SKM-1 treated with dmso at 0.1 percent for 144 hours (cell line): ENCODE data around the gene PKDCC.

Source experiments
- DNase-seq: peaks from one replicate; lab custom pipeline; 2025; ENCODE audit not compliant: unreplicated experiment; lab: John Stamatoyannopoulos, UW

Gene PKDCC

GRCh38 chr2:42049221-42050009, 1.6 kb downstream of the PKDCC start:
- DNase-seq: no peak

- no peak for DNase-seq
Measured at GRCh38 chr2:42050010-42050702, 2.3 kb downstream of the PKDCC start.

GRCh38 chr2:42050703-42051542, 3.1 kb downstream of the PKDCC start:
- DNase-seq: no peak

GRCh38 chr2:42051543-42052235, 3.9 kb downstream of the PKDCC start:
- DNase-seq: no peak

- DNase-seq: no peak
Measured at GRCh38 chr2:42052702-42053481, 5.1 kb downstream of the PKDCC start.

GRCh38 chr2:42053482-42053790, 5.6 kb downstream of the PKDCC start:
- DNase-seq: no peak

GRCh38 chr2:42053791-42054701, 6.2 kb downstream of the PKDCC start:
- DNase-seq: no peak

GRCh38 chr2:42054714-42055430, 7.1 kb downstream of the PKDCC start:
- DNase-seq: no peak

- no peak for DNase-seq
Measured at GRCh38 chr2:42055573-42056514, 8.0 kb downstream of the PKDCC start.

GRCh38 chr2:42057159-42057901, 9.5 kb downstream of the PKDCC start:
- no peak for DNase-seq

GRCh38 chr2:42057902-42058450, 10.2 kb downstream of the PKDCC start:
- no peak for DNase-seq

GRCh38 chr2:42059261-42059898, 11.6 kb downstream of the PKDCC start:
- DNase-seq: no peak

- no peak for DNase-seq
Measured at GRCh38 chr2:42060028-42060427, 12.2 kb downstream of the PKDCC start.

GRCh38 chr2:42060718-42061619, 13.1 kb downstream of the PKDCC start:
- peak; percentile 89 for DNase-seq

- DNase-seq: no peak
Measured at GRCh38 chr2:42061839-42062238, 14.0 kb downstream of the PKDCC start.
